GM12872 (cell line): ENCODE measurements around the gene FRK.

Experiments
- TF ChIP-seq, protein P1 (sequence below): IDR thresholded peaks from 3 replicates; pipeline ENCODE4 v1.5.1; 2011; ENCODE audit warnings: low read depth, mild to moderate bottlenecking, low read length, moderate library complexity; ENCODE audit not compliant: insufficient read depth

Gene FRK

DNA sequence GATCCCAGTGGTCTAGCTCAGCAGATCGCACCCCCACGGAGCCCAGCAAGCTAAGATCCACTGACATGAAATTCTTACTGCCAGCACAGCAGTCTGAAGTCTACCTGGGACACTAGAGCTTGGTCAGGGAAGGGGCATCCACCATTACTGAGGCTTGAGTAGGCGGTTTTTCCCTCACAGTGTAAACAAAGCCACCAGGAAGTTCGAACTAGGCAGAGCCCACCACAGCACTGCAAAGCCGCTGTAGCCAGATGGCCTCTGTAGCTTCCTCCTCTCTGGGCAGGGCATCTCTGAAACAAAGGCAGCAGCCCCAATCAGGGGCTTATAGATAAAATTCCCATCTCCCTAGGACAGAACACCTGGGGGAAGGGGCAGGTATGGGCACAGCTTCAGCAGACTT, 18.8 kb downstream of the FRK start:
- TF ChIP-seq, protein P1, sequence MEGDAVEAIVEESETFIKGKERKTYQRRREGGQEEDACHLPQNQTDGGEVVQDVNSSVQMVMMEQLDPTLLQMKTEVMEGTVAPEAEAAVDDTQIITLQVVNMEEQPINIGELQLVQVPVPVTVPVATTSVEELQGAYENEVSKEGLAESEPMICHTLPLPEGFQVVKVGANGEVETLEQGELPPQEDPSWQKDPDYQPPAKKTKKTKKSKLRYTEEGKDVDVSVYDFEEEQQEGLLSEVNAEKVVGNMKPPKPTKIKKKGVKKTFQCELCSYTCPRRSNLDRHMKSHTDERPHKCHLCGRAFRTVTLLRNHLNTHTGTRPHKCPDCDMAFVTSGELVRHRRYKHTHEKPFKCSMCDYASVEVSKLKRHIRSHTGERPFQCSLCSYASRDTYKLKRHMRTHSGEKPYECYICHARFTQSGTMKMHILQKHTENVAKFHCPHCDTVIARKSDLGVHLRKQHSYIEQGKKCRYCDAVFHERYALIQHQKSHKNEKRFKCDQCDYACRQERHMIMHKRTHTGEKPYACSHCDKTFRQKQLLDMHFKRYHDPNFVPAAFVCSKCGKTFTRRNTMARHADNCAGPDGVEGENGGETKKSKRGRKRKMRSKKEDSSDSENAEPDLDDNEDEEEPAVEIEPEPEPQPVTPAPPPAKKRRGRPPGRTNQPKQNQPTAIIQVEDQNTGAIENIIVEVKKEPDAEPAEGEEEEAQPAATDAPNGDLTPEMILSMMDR = no peak

DNA sequence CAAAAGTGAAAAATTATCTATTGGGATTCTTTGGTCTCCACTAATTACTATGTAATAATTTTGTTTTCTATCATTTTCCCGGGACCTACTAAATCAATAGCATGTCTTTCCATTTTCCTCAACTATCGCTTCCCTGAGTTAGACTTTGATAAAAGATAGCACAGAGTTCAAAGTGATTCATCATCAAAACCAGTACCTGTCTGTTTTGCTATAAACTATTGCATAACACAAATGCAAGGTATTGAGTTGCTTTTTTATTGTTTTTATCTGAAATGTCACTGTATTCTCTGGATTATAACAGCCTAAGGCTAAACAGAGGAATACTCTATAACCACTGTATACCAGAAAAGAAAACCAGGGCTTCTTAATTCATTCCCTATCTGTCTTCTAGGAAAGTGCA, 19.7 kb downstream of the FRK start:
- TF ChIP-seq, protein P1 = no peak

DNA sequence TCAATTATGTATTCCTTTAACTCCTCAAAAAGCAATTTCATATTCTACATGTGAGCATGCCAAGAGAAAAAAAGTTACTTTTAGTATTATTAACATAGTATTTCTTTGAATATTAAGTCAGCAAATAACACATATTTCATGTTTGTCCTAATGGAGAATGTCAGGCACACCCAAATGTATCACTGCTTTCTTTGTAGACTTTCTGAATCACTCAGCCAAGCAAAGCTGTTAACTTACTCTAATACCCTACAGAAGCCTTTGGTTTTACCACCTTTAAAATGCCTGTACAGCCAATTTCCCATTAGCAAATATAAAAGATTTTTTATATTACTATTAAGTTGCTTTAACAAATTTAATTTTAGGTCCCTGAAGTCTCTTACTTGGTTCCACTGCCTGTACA, 23.8 kb downstream of the FRK start:
- TF ChIP-seq, protein P1 = no peak

DNA sequence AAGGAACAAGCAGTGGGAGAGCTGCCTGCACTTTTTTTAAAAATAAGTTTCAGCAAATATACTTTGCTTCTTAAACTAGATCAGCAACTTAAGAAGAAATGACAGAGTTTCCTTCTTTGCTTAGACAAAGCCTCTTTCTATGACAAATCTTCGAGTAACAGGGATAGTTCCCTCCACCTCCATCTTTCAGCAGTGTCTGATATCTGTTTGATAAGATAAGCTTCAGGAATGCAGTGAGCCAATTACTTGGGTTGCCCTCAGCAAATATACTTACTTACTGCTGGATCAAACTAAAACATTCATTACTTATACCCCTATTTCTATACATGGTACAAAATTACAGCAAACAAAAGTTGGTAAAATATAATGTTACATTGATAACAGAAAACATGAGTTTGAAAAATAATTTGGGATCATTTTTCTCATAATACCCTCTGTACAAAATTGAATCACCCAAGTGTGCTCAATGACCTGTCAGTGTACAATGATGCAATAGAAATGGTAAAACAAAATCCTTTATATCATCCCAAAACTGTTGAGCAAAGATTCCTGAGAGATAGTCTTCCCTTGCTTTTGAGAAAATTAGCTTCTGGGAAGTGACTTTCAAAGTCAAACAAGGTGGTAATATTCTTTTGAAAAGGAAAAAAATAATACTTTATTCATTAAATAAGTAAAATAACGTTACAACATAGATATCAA, 24.5 kb downstream of the FRK start:
- TF ChIP-seq, protein P1 = no peak

DNA sequence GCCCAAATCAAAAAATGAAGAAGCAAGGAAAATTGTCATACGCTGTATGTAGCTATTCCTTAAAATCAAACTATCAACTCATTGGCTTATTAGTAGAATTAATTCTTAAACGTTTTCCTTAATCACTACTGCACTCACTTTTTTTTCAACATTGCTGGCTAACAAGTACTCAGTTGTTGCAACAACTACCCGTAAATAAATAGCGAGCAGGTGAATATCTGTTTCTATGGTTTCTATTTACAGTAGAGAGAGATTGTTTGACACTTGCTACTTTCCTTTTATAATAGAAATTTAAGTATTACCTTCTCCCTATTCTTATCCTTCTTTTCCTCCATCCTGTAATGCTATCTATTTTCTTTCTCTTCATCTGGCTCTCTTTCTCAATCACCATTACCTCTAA, 25.1 kb downstream of the FRK start:
- TF ChIP-seq, protein P1 = no peak

DNA sequence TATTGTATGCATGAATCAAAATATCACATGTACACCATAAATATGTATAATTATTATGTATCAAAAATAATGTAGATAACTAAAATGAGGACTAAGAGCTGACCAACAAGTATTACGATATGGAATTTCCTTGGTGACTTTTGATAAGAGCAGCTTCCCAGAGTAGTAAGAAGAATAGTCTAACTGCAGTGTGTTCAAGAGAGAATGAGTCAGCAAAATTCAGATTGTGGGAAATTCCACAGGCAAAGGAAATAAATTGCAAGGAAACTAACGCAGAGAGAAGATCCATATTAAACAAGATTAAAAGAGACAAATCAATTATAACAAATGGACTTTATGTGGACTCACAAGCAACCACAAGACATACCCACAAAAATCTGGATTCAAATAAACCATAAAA, 26.4 kb downstream of the FRK start:
- TF ChIP-seq, protein P1 = no peak

DNA sequence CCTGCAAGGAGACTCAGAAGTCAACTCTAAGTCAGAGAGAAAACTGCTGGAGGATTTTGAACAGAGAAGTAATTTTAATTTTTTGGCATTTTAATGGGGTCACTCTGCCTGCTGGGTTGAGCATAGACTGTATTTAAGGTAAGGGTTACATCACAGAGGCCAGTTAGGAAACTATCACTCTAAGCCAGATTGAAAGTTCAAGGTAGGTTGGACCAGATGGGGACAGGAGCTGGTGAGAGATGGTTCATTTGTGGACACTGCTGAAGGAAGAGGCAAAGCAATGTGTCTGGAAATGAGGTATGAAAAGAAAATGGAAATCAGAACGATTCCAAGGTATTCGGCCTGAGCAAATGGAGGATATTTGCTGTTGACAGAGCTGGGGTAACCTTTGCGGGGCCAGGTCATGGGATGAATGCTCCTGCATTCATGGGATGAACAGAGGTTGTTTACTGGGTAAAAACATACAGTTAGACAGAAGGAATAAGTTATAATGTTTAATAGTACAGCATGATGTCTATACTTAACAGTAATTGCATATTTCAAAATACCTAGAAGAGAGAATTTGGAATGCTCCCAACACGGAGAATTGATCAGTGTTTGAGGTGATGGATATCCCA, 26.9 kb downstream of the FRK start:
- TF ChIP-seq, protein P1 = no peak
